GM18870 (cell line): ENCODE results near the gene WDFY2.
"Not testable (repeated sequence)": the region's sequence is repeated elsewhere in the genome, so short reads cannot be mapped to it uniquely, and the experiment has no call there.

ENCODE experiments used
- ATAC-seq: cut with Tn5 transposase; IDR thresholded peaks from one replicate; pipeline ENCODE4 v1.9.1; 2021; ENCODE audit warnings: moderate library complexity; ENCODE audit not compliant: unreplicated experiment

Gene WDFY2

DNA sequence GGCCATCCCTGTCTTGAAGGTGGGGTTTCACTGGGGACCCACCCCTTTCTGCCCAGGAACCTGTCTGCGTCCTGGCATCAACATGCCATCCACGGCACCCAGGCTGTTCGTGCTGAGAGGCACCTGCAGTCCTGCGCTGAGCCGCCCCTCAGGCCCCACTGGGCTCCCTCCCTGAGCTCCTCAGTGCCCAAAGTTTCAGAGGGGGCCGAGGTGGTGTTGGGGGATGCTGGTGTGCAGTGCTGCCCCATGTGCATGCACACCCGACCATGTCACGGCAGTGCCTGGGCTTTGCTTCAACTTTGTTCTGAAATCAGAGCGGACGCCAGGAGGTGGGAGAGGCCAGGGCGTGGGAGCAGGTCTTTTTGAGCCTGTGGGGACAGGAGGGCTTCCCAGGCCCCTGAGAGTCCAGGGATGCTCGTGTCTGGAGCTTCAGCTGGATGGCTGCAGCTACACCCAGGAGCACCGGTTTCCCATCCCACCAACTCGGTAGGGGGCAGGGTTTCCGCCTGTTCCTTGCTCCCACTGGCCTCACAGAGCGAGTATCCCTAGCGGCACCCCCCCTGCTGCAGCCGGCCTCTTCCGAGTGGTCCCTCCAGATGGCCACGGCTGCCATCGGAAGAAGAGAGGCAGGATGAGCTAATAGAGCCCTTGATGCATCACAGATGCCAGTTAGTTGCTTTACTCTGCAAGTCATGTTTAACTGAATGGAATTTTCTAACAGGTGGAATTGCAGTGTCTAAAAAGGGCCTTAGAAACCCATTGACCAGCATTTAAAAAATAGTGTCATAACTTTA is 44.0 kb downstream of the WDFY2 start:
- ATAC-seq, result no peak

DNA sequence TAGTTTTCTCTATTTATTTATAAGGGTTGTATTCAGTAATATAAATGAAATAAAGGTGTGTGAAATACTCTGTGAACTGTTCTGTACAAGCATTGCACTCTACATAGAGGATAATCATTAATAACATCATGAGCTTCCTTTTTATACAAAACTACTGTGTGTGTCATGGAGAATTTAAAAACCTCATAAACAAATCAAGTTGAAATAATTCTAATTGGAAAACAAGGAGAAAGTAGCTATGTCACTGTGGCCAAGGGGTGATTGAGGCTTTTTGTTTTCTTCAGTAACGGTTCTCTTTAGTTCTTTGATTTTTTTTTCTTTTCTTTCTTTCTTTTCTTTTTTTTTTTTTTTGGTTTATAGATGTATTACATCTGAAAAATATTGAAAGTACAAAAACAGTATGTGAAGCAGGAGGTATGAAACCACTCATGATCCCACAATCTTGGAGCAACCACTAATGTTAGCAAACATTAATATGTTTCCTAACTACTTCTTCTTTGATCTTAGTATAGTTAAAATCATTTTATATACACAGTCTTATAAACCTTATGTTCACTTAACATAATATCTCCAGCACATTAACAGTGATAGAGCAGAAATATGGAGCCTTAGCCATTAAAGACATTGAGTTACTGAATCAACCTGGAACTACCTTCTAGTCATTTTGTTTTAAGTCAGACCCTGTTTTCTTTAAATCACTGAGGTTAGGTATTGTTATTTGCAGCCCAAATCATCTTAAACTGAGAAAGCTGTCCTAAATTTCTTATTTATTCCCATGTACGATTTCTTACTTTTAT is 45.4 kb downstream of the WDFY2 start:
- no peak for ATAC-seq

GRCh38 chr13:51630288-51630615 is 46.0 kb downstream of the WDFY2 start:
- no peak for ATAC-seq

DNA sequence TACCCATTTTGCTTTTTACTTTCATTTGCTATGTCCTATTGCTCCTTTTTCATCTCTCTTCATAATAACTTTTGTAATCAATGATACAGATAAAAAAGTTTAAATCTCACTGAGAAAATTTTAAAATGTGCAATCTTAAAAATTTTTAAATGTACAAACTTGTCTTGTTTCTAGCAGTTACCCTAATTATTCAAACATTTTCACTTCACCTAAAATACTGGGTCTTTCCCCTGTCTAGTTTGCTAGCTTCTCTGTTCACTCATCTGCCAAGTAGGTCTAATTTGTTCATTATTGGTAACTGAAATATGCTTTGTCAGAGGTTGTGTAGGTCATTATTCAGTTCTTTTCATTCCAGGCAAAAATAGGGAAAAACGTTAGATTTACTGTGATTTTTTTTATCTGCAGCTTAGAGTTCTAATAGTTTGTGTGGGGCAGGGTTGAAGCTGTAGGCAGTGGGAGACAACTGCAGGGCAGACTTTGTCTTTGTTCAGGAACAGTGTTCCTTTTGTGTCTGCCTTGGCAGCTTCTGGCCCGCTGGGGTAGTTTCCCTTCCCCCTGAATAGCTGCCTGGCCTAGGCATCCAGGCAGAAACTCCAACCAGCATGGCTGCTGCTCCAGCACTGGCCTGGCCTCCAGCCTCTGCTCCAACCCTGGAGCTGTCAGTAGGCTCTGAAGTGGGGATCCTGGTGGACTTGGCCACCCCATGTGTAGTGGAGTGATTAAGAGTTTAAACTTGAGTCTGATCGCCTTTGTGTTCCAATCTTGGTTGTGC is 48.5 kb downstream of the WDFY2 start:
- no peak for ATAC-seq

GRCh38 chr13:51635137-51635878 is 51.0 kb downstream of the WDFY2 start:
- ATAC-seq, result no peak

DNA sequence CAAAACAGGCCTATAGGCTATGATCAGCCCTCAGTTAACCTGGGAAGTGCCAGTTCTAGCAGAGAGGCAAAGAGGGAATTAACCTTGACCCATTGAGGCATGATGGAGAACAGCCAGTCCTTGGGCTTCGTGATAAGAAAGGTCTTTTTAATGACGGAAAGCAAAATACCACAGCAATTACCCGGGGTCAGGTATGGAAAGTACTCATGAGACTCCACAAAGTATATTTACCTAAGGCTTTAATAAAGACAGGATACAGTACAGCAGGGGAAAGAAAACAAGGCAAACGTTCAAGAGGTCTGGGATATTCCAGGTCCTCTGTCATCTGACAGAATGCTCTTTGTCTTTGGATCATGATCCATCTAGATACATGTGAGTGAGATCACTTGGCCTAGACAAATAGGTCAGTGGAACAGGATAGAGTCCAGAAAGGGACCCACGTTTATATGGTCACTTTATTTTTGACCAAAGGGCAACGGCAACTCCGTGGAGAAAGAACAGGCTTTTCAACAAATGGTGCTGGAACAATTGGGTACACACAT is 52.2 kb downstream of the WDFY2 start:
- no peak for ATAC-seq

GRCh38 chr13:51637852-51638215 is 53.6 kb downstream of the WDFY2 start:
- no peak for ATAC-seq

DNA sequence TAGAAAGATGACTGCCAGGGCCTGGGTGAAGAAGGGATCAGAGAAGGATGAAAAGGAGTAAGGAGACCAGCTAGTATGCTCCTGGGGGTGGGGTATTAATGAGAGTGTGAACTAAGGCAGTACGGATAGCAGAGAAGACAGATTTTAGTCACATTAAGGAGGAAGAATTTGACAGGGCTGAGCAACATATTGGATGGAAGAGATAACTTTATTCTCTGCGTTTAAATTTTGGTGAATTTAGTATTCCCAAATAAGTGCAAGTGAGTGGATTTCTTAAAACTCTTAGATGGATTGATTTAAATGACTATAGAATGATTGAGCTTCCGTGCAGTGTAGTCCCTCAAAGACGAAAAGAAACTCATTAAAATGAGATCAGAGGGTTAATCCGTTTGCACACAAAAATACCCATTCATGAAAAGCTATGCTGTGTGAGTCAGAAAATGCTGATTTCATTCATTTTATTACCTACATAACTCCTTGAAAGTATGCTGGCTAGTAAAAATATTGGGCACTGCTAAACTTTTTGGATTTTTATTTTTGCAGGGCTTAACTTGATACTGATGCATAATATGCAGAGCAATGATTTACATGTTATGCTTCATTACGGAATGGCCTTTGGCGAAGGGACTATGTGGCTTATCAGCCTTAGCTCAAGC is 54.1 kb downstream of the WDFY2 start:
- no peak for ATAC-seq

DNA sequence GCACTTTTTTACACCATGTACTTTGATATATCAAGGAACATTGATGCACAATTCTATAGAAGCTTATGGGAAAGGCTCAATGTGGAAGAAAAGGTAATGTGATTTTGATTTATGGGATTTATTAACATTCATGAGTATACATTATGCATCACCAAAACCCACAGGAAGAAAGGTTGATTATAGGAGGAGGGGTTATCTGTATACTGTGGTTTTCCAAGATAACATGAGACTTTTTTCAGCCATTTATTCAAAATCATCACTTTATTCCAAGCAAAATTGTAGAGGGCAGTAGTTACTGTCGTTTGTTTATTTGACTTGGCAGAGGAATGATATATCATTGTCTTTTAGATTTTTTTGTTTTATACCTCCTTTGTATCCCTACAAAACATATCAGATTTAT is 54.9 kb downstream of the WDFY2 start:
- ATAC-seq, result no peak

DNA sequence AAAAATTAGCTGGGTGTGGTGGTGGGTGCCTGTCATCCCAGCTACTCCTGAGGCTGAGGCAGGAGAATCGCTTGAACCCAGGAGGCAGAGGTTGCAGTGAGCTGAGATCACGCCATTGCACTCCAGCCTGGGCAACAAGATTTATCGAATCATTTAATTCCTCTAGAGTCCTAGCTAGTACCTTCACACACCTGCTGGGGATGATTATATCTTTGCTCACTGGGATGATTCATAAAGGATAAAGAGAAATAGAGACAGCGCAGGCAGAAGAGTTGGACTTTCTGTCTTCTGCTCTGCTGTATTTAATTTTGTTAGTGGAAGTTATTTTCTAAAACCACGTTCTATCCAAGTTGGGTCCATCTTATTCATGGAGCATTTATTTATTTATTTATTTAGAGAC is 56.4 kb downstream of the WDFY2 start:
- not testable (repeated sequence) for ATAC-seq

- ATAC-seq, result no peak
Observed at GRCh38 chr13:51643105-51643881, 59.0 kb downstream of the WDFY2 start.

- ATAC-seq, result no peak
Observed at GRCh38 chr13:51643882-51644281, 59.6 kb downstream of the WDFY2 start.

GRCh38 chr13:51644654-51645053 is 60.4 kb downstream of the WDFY2 start:
- ATAC-seq, result no peak

DNA sequence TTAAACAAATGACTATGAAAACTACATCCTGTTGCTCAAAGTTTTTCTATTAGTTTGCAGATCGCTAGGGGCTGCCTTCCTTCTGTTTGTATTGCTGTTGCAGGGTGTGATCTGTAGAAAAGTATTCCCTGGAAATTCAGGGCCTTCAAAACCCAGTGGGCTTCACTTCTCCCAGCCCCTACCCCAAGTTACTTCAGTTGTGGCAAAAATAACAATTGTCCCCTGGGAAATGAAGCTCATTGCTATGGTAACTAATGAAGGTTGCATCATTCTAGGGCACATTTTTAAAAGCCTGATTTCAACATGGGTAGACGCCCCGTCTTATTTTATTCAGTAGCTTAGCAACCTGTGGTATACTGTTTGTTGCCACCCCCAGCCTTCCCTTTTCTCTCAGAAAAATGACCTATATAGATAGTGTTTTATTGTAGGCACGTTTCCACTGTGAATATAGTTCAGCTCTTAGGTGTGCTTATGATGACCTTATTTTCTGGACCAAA is 60.9 kb downstream of the WDFY2 start:
- no peak for ATAC-seq

- ATAC-seq, result no peak
Observed at GRCh38 chr13:51645761-51646670, 61.8 kb downstream of the WDFY2 start.

GRCh38 chr13:51647067-51647466 is 62.8 kb downstream of the WDFY2 start:
- ATAC-seq, result no peak

- not testable (repeated sequence) for ATAC-seq
Observed at GRCh38 chr13:51652193-51652592, 67.9 kb downstream of the WDFY2 start.
